H1 (cell line): Measurements from ENCODE around the gene SSPN. TPM values are rescaled to one million over a fixed set of nuclear protein-coding genes. Genes with fewer than 3 reads are reported as not detected.

Source experiments
- CTCF ChIA-PET: fragments of 300-600 bp; sonication (Branson Sonifier 250); formaldehyde crosslinking; loops from one replicate; lab custom pipeline; 2021; ENCODE audit not compliant: partially characterized antibody; lab: Charles Lee
- POLR2A ChIA-PET: fragments of 300-600 bp; sonication (Branson Sonifier 250); formaldehyde crosslinking; loops from one replicate; lab custom pipeline; 2021; ENCODE audit warnings: inconsistent platforms; ENCODE audit not compliant: partially characterized antibody; lab: Charles Lee
- DNase-seq, 2 experiments: peaks; one replicate each; pipeline versions ENCODE4 v3.0.0 to v3.0.0-alpha.2; 2010 to 2022; ENCODE audit warnings: low spot score in 2 of 2, low read depth in 1 of 2, mixed read lengths in 1 of 2
- FAIRE-seq: peaks from 2 replicates; lab custom pipeline; 2011; peaks lifted over from hg19 to GRCh38; lab: Jason Lieb, UNC
- H2AFZ ChIP-seq: 2 replicates; pipeline ENCODE4 v1.8.1; 2012; ENCODE audit warnings: low read length, inconsistent platforms
- H2AK5ac ChIP-seq: 2 replicates; pipeline ENCODE4 v1.6.1; 2013; ENCODE audit warnings: low read depth, low read length
- H2BK120ac ChIP-seq: replicated peaks from 2 replicates; pipeline ENCODE3; 2013; ENCODE audit warnings: low read depth, low read length, inconsistent platforms
- H2BK12ac ChIP-seq: 2 replicates; pipeline ENCODE4 v1.6.1; 2013; ENCODE audit warnings: low read depth, low read length
- H2BK15ac ChIP-seq: 2 replicates; pipeline ENCODE4 v1.6.1; 2013; ENCODE audit warnings: low read length
- H2BK20ac ChIP-seq: 2 replicates; pipeline ENCODE4 v1.6.1; 2013; ENCODE audit warnings: low read length
- H2BK5ac ChIP-seq: 2 replicates; pipeline ENCODE4 v1.6.1; 2013; ENCODE audit warnings: low read depth, low read length
- H3K14ac ChIP-seq: 2 replicates; pipeline ENCODE4 v1.6.1; 2013; ENCODE audit warnings: inconsistent platforms; ENCODE audit not compliant: insufficient read length
- H3K18ac ChIP-seq: 2 replicates; pipeline ENCODE4 v1.6.1; 2013; ENCODE audit warnings: low read length; ENCODE audit errors: extremely low read depth
- H3K23ac ChIP-seq: 2 replicates; pipeline ENCODE4 v1.6.1; 2013; ENCODE audit warnings: inconsistent platforms; ENCODE audit not compliant: insufficient read length
- H3K23me2 ChIP-seq: 2 replicates; pipeline ENCODE4 v1.6.1; 2013; ENCODE audit warnings: low read depth, low read length
- H3K27ac ChIP-seq: 2 replicates; pipeline ENCODE4 v1.6.1; 2011; ENCODE audit warnings: low read depth, low read length, inconsistent platforms
- H3K27me3 ChIP-seq, 4 experiments: replicated peaks in 1 of 4; 1 replicate in 1 of 4; 2 replicates in 3 of 4; pipeline versions ENCODE4 v1.6.1 to v1.8.1; 2011 to 2013; ENCODE audit warnings: low read length in 3 of 4, mild to moderate bottlenecking in 3 of 4, inconsistent platforms in 2 of 4, mixed read lengths in 2 of 4, moderate library complexity in 1 of 4; ENCODE audit not compliant: control insufficient read depth in 3 of 4, insufficient read depth in 3 of 4; ENCODE audit errors: extremely low read depth in 1 of 4
- H3K36me3 ChIP-seq, 4 experiments: 2 replicates each; pipeline versions ENCODE4 v1.6.1 to v1.8.1; 2011 to 2013; ENCODE audit warnings: mild to moderate bottlenecking in 4 of 4, low read length in 3 of 4, moderate library complexity in 2 of 4, control low read depth in 1 of 4, inconsistent platforms in 1 of 4; ENCODE audit not compliant: insufficient read depth in 4 of 4, control insufficient read depth in 2 of 4
- H3K4ac ChIP-seq: replicated peaks from 2 replicates; pipeline ENCODE3; 2013; ENCODE audit warnings: low read length, low read depth, mixed read lengths, inconsistent platforms; ENCODE audit not compliant: insufficient read length
- H3K4me1 ChIP-seq, 4 experiments: replicated peaks in 1 of 4; 1 replicate in 1 of 4; 2 replicates in 3 of 4; pipeline versions ENCODE4 v1.6.1 to v1.8.1; 2011 to 2013; ENCODE audit warnings: low read length in 3 of 4, inconsistent platforms in 2 of 4, mixed read lengths in 1 of 4; ENCODE audit not compliant: insufficient read depth in 4 of 4, control insufficient read depth in 3 of 4
- H3K4me2 ChIP-seq, 2 experiments: 2 replicates each; pipeline versions ENCODE4 v1.6.1 to v1.8.1; 2011 to 2013; ENCODE audit warnings: low read depth in 2 of 2, low read length in 2 of 2, control low read depth in 1 of 2, inconsistent platforms in 1 of 2, mild to moderate bottlenecking in 1 of 2; ENCODE audit not compliant: insufficient read depth in 1 of 2
- H3K4me3 ChIP-seq, 4 experiments: fragments of 200-600, 300-600 bp in 1 of 4; sonication (generic), shearing (Covaris generic), sonication (Bioruptor Twin) in 1 of 4; 2 replicates each; pipeline versions ENCODE4 v1.5.1 to v1.8.1; 2011 to 2016; ENCODE audit warnings: low read length in 4 of 4, low read depth in 3 of 4, control low read depth in 2 of 4, inconsistent platforms in 2 of 4, mild to moderate bottlenecking in 2 of 4, mixed read lengths in 1 of 4, moderate library complexity in 1 of 4; ENCODE audit not compliant: insufficient read depth in 2 of 4; ENCODE audit errors: extremely low read depth in 1 of 4
- H3K56ac ChIP-seq: replicated peaks from 2 replicates; pipeline ENCODE3; 2013; ENCODE audit warnings: low read depth, mild to moderate bottlenecking, mixed read lengths, low read length, inconsistent platforms; ENCODE audit not compliant: insufficient read length
- H3K79me1 ChIP-seq: 2 replicates; pipeline ENCODE4 v1.6.1; 2013; ENCODE audit warnings: low read depth, low read length, control low read depth
- H3K79me2 ChIP-seq, 2 experiments: 2 replicates each; pipeline versions ENCODE4 v1.6.1 to v1.8.1; 2012 to 2013; ENCODE audit warnings: low read length in 2 of 2, mild to moderate bottlenecking in 2 of 2, inconsistent platforms in 1 of 2; ENCODE audit not compliant: insufficient read depth in 2 of 2, control insufficient read depth in 1 of 2
- H3K9ac ChIP-seq, 4 experiments: replicated peaks in 1 of 4; 1 replicate in 1 of 4; 2 replicates in 3 of 4; pipeline versions ENCODE4 v1.6.1 to v1.8.1; 2011 to 2013; ENCODE audit warnings: low read depth in 3 of 4, low read length in 3 of 4, control low read depth in 2 of 4, mild to moderate bottlenecking in 2 of 4, moderate library complexity in 2 of 4, inconsistent platforms in 1 of 4; ENCODE audit errors: extremely low read depth in 1 of 4
- H3K9me3 ChIP-seq, 2 experiments: 2 replicates each; pipeline versions ENCODE4 v1.6.1 to v1.8.1; 2012 to 2013; ENCODE audit warnings: mild to moderate bottlenecking in 2 of 2, moderate library complexity in 2 of 2, control low read depth in 1 of 2, inconsistent platforms in 1 of 2, low read depth in 1 of 2, low read length in 1 of 2, mixed read lengths in 1 of 2; ENCODE audit not compliant: insufficient read depth in 2 of 2
- H4K20me1 ChIP-seq, 2 experiments: replicated peaks in 1 of 2; 2 replicates each; pipeline versions ENCODE3 to v1.8.1; 2011 to 2013; ENCODE audit warnings: inconsistent platforms in 2 of 2, low read length in 2 of 2, mild to moderate bottlenecking in 1 of 2; ENCODE audit not compliant: insufficient read depth in 2 of 2, control insufficient read depth in 1 of 2
- H4K5ac ChIP-seq: 2 replicates; pipeline ENCODE4 v1.6.1; 2013; ENCODE audit warnings: low read length, low read depth, mixed read lengths, inconsistent platforms; ENCODE audit not compliant: insufficient read length
- H4K8ac ChIP-seq: 2 replicates; pipeline ENCODE4 v1.8.0; 2013; ENCODE audit warnings: mild to moderate bottlenecking, moderate library complexity, low read length, inconsistent platforms; ENCODE audit not compliant: insufficient read depth; ENCODE audit errors: extremely low read depth
- H4K91ac ChIP-seq: replicated peaks from 2 replicates; pipeline ENCODE3; 2013; ENCODE audit warnings: low read length, mixed read lengths, inconsistent platforms; ENCODE audit not compliant: insufficient read length
- BCL11A ChIP-seq, 2 experiments: IDR thresholded peaks; one replicate each; pipeline ENCODE4 v1.6.1; 2011; ENCODE audit warnings: low read depth in 2 of 2, low read length in 2 of 2, mild to moderate bottlenecking in 2 of 2
- BRCA1 ChIP-seq: IDR thresholded peaks from 2 replicates; pipeline ENCODE4 v1.6.1; 2012; ENCODE audit warnings: low read depth, low read length, improper control_type of control experiment
- CREB1 ChIP-seq: IDR thresholded peaks from 2 replicates; pipeline ENCODE4 v1.6.1; 2012; ENCODE audit warnings: inconsistent platforms
- KDM4A ChIP-seq: IDR thresholded peaks from one replicate; pipeline ENCODE4 v1.7.1; 2012; ENCODE audit warnings: low read depth, mild to moderate bottlenecking, moderate library complexity, low read length, inconsistent platforms; ENCODE audit not compliant: severe bottlenecking
- SAP30 ChIP-seq: fragments of 300-600 bp; sonication (generic); IDR thresholded peaks from 2 replicates; pipeline ENCODE4 v1.7.1; 2012; ENCODE audit warnings: low read length, moderate library complexity, mild to moderate bottlenecking, inconsistent platforms; ENCODE audit not compliant: insufficient read depth, insufficient replicate concordance
- SP1 ChIP-seq: IDR thresholded peaks from 2 replicates; pipeline ENCODE4 v1.6.1; 2011; ENCODE audit warnings: low read depth, low read length
- TAF1 ChIP-seq: IDR thresholded peaks from 2 replicates; pipeline ENCODE4 v1.6.1; 2011; ENCODE audit warnings: mild to moderate bottlenecking, low read depth, low read length
- TBP ChIP-seq: IDR thresholded peaks from 2 replicates; pipeline ENCODE4 v1.6.1; 2011; ENCODE audit warnings: low read depth, low read length, improper control_type of control experiment
- TEAD4 ChIP-seq: IDR thresholded peaks from 2 replicates; pipeline ENCODE4 v1.6.1; 2012; ENCODE audit warnings: low read depth, low read length, inconsistent platforms, mixed read lengths
- WGBS, 2 experiments: shearing (Covaris generic) in 1 of 2; methylation state at CpG; one replicate each; pipeline versions ENCODE4 v1.1.6 to v1.1.7; 2013 to 2015; ENCODE audit warnings: low lambda C conversion rate in 2 of 2, mixed read lengths in 2 of 2, inconsistent platforms in 1 of 2, low coverage in 1 of 2, missing lambda C conversion rate in 1 of 2; ENCODE audit not compliant: insufficient replicate concordance in 2 of 2, insufficient coverage in 1 of 2, insufficient read length in 1 of 2; ENCODE audit errors: extremely low coverage in 1 of 2, missing lambda C conversion rate in 1 of 2; 5-methylcytosine and 5-hydroxymethylcytosine counted together
- polyA plus RNA-seq, 7 experiments: library from polyadenylated mRNA; depleted of rRNA in 3 of 7; stranded (reverse) in 5 of 7; unstranded in 2 of 7; fragments of >200 nt in 5 of 7; fragments of 200-250 nt in 2 of 7; gene quantifications; 1 replicate in 5 of 7; 2 replicates in 1 of 7; 4 replicates in 1 of 7; pipeline versions ENCODE4 v1.2.1 to v1.2.3, GENCODE V29; 2011 to 2013; ENCODE audit warnings: missing spikeins in 2 of 7, mixed read lengths in 2 of 7
- total RNA-seq: library from RNA; stranded (reverse); fragmentation: NEBNext Ultra II Directional; extraction: Animal tissue kit (Norgen Biotek cat#: 25700); gene quantifications from 2 replicates; pipeline ENCODE4 v1.2.1, GENCODE V29; 2021
- TF ChIP-seq, protein P1 (sequence below): IDR thresholded peaks from 2 replicates; pipeline ENCODE4 v1.6.1; 2011; ENCODE audit warnings: low read length, improper control_type of control experiment
- TF ChIP-seq, protein P2 (sequence below), 3 experiments: IDR thresholded peaks; 1 replicate in 2 of 3; 2 replicates in 1 of 3; pipeline versions ENCODE4 v1.5.1 to v1.6.1; 2011; ENCODE audit warnings: low read length in 3 of 3, mild to moderate bottlenecking in 3 of 3, inconsistent platforms in 2 of 3, low read depth in 1 of 3, moderate library complexity in 1 of 3; ENCODE audit not compliant: insufficient read depth in 1 of 3; ENCODE audit errors: control extremely low read depth in 1 of 3

Gene SSPN
- total and polyA plus RNA-seq, 2 of the 8 experiments (the other 6 are each of a cell fraction or from before 2014, with no cell fraction given): 0.86 to 1.8 TPM

GRCh38 chr12:26227361-26227745, 32.0 kb downstream of the SSPN start:
- Histone ChIP-seq H2AK5ac (no peak overlapping the region), H2BK15ac (no peak overlapping the region), H2BK5ac (no peak overlapping the region), H2BK12ac (no peak overlapping the region), H3K4ac (no peak overlapping the region), H4K8ac (no peak overlapping the region), H3K4me2 (peak overlapping the region; percentile 75 to 82), H4K91ac (no peak overlapping the region), H2AFZ (no peak overlapping the region), H3K23ac (no peak overlapping the region), H3K79me2 (no peaks in the 10 kb centered on the region), H3K27ac (no peak overlapping the region), H3K27me3 (peaks cover 2 to 28% (median 18%) of the 10 kb centered on the region in 4 experiments), H3K79me1 (no peaks in the 10 kb centered on the region), H3K9me3 (no peaks in the 10 kb centered on the region), H3K23me2 (peaks cover 3% of the 10 kb centered on the region; the same call in 1 of the 2 replicates), H3K4me3 (peak overlapping the region in 1 of 4 experiments; percentile 52; a peak in 2 of 8 replicates), H3K56ac (no peak overlapping the region), H2BK20ac (no peak overlapping the region), H4K20me1 (no peaks in the 10 kb centered on the region), H3K18ac (no peak overlapping the region), H3K4me1 (no peaks in the 10 kb centered on the region; a peak in 3 of 7 replicates), H3K36me3 (no peaks in the 10 kb centered on the region), H4K5ac (no peak overlapping the region), H2BK120ac (no peak overlapping the region), H3K9ac (no peak overlapping the region), H3K14ac (no peak overlapping the region)
- DNase-seq (no peak), FAIRE-seq (no peak)
- 66% methylated on average over 6 of the region's 6 CpGs; no CpG with 5 or more reads in 1 of the 2 experiments for WGBS, 2 experiments
- CTCF ChIA-PET: interaction anchor here (1.1 to 1.4 kb wide), 3 partner anchors 15 to 387 kb away, joined by 3 to 4 read pairs (median 3); no protein-coding TSS in a partner anchor
- POLR2A ChIA-PET: interaction anchor here (0.6 to 0.7 kb wide), 2 partner anchors 15 to 26 kb away, joined by 3 read pairs; no protein-coding TSS in a partner anchor
- TF ChIP-seq TAF1 (no peak), KDM4A (no peak), CREB1 (no peak), TBP (no peak), SAP30 (no peak), BRCA1 (no peak), BCL11A (IDR thresholded peaks at IDR 0.05; ENCODE audit: low read depth in 2 of 2, low read length in 2 of 2) (no peak), TEAD4 (no peak), SP1 (no peak)
- TF ChIP-seq, protein P1, sequence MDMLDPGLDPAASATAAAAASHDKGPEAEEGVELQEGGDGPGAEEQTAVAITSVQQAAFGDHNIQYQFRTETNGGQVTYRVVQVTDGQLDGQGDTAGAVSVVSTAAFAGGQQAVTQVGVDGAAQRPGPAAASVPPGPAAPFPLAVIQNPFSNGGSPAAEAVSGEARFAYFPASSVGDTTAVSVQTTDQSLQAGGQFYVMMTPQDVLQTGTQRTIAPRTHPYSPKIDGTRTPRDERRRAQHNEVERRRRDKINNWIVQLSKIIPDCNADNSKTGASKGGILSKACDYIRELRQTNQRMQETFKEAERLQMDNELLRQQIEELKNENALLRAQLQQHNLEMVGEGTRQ: no peak
- TF ChIP-seq, protein P2, sequence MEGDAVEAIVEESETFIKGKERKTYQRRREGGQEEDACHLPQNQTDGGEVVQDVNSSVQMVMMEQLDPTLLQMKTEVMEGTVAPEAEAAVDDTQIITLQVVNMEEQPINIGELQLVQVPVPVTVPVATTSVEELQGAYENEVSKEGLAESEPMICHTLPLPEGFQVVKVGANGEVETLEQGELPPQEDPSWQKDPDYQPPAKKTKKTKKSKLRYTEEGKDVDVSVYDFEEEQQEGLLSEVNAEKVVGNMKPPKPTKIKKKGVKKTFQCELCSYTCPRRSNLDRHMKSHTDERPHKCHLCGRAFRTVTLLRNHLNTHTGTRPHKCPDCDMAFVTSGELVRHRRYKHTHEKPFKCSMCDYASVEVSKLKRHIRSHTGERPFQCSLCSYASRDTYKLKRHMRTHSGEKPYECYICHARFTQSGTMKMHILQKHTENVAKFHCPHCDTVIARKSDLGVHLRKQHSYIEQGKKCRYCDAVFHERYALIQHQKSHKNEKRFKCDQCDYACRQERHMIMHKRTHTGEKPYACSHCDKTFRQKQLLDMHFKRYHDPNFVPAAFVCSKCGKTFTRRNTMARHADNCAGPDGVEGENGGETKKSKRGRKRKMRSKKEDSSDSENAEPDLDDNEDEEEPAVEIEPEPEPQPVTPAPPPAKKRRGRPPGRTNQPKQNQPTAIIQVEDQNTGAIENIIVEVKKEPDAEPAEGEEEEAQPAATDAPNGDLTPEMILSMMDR (IDR thresholded peaks at IDR 0.05; ENCODE audit: control extremely low read depth in 1 of 3, insufficient read depth in 1 of 3, low read depth in 1 of 3, low read length in 3 of 3): no peak
